GM12878 (cell line): ENCODE measurements around the gene SYNPR. TPM values are rescaled to one million over a fixed set of nuclear protein-coding genes. Genes with fewer than 3 reads are reported as not detected.

Experiments
- ATAC-seq: fragments of 200-7000 bp; cut with Tn5 transposase; 3 replicates; pipeline ENCODE4 v1.9.1; 2020; ENCODE audit warnings: mild to moderate bottlenecking, moderate library complexity
- BruUV-seq: library from RNA; stranded (reverse); fragments of 400-500 nt; replicated peaks from 2 replicates; lab custom pipeline; 2021; lab: Mats Ljungman, UMichigan
- CTCF ChIA-PET: fragments of 300-600 bp; sonication (Branson Sonifier 250); formaldehyde crosslinking; extraction: SDS; loops from one replicate; lab custom pipeline; 2021; ENCODE audit warnings: inconsistent platforms; lab: Yijun Ruan, JAX
- POLR2A ChIA-PET: fragments of 350-600 bp; formaldehyde crosslinking; extraction: SDS; loops from one replicate; lab custom pipeline; 2021; ENCODE audit warnings: inconsistent platforms; lab: Charles Lee
- RAD21 ChIA-PET: fragments of 300-600 bp; sonication (Branson Sonifier 250); formaldehyde crosslinking; loops from one replicate; lab custom pipeline; 2023; ENCODE audit warnings: antibody characterized with exemption; ENCODE audit not compliant: unreplicated experiment; lab: Charles Lee
- SMC1A ChIA-PET: fragments of 300-600 bp; sonication (Branson Sonifier 250); formaldehyde crosslinking; loops from one replicate; lab custom pipeline; 2023; ENCODE audit not compliant: unreplicated experiment, uncharacterized antibody; lab: Charles Lee
- DNase-seq: peaks from one replicate; pipeline ENCODE4 v3.0.0-alpha.2; 2011; ENCODE audit warnings: low read depth, low spot score
- FAIRE-seq: peaks from 3 replicates; lab custom pipeline; 2011; peaks lifted over from hg19 to GRCh38; lab: Jason Lieb, UNC
- H2AFZ ChIP-seq: 2 replicates; pipeline ENCODE4 v1.6.0; 2011; ENCODE audit warnings: low read depth, low read length, control low read depth; ENCODE audit not compliant: control insufficient read depth
- H3K27ac ChIP-seq: 2 replicates; pipeline ENCODE4 v1.5.1; 2011; ENCODE audit warnings: control low read depth; ENCODE audit not compliant: control insufficient read depth, insufficient read depth
- H3K27me3 ChIP-seq, 2 experiments: replicated peaks in 1 of 2; 2 replicates each; pipeline versions ENCODE4 v1.6.0 to v1.6.1; 2011; ENCODE audit warnings: low read length in 1 of 2; ENCODE audit not compliant: control insufficient read depth in 2 of 2, insufficient read depth in 2 of 2
- H3K36me3 ChIP-seq, 2 experiments: 2 replicates each; pipeline ENCODE4 v1.5.1; 2011; ENCODE audit warnings: low read length in 1 of 2; ENCODE audit not compliant: control insufficient read depth in 2 of 2, insufficient read depth in 2 of 2
- H3K4me1 ChIP-seq: 2 replicates; pipeline ENCODE4 v1.6.1; 2011; ENCODE audit warnings: mild to moderate bottlenecking, low read length, moderate library complexity, mixed read lengths; ENCODE audit not compliant: control insufficient read depth, insufficient read depth
- H3K4me2 ChIP-seq: 2 replicates; pipeline ENCODE4 v1.6.0; 2011; ENCODE audit warnings: control low read depth; ENCODE audit not compliant: control insufficient read depth, insufficient read depth
- H3K4me3 ChIP-seq: fragments of 200-600 bp; sonication (generic); 2 replicates; pipeline ENCODE4 v1.5.1; 2016
- H3K79me2 ChIP-seq: 2 replicates; pipeline ENCODE4 v1.6.0; 2011; ENCODE audit warnings: low read length; ENCODE audit not compliant: control insufficient read depth, insufficient read depth
- H3K9ac ChIP-seq: 2 replicates; pipeline ENCODE4 v1.8.0; 2011; ENCODE audit warnings: low read length, control low read depth, mixed read lengths; ENCODE audit not compliant: control insufficient read depth, insufficient read depth
- H3K9me3 ChIP-seq: replicated peaks from 3 replicates; pipeline ENCODE4 v1.5.1; 2011; ENCODE audit warnings: mild to moderate bottlenecking, low read length; ENCODE audit not compliant: control insufficient read depth, insufficient read depth
- H4K20me1 ChIP-seq: 2 replicates; pipeline ENCODE4 v1.6.0; 2011; ENCODE audit not compliant: control insufficient read depth, insufficient read depth
- BMI1 ChIP-seq: fragments of 450-650 bp; IDR thresholded peaks from 2 replicates; pipeline ENCODE4 v1.6.1; 2016; ENCODE audit warnings: mild to moderate bottlenecking, moderate library complexity, borderline replicate concordance
- CUX1 ChIP-seq: IDR thresholded peaks from 2 replicates; pipeline ENCODE4 v1.6.1; 2012; ENCODE audit warnings: improper control_type of control experiment, low read depth, low read length; ENCODE audit not compliant: insufficient replicate concordance
- E4F1 ChIP-seq: fragments of 450-650 bp; IDR thresholded peaks from 2 replicates; pipeline ENCODE4 v1.6.1; 2018; ENCODE audit warnings: borderline replicate concordance, mild to moderate bottlenecking; ENCODE audit not compliant: partially characterized antibody
- SP1 ChIP-seq: IDR thresholded peaks from one replicate; pipeline ENCODE4 v1.6.1; 2011; ENCODE audit warnings: low read depth, low read length
- ZNF384 ChIP-seq: IDR thresholded peaks from 2 replicates; pipeline ENCODE4 v1.6.1; 2012; ENCODE audit warnings: low read depth, mild to moderate bottlenecking, low read length, improper control_type of control experiment, borderline replicate concordance
- ZNF687 ChIP-seq: fragments of 450-650 bp; IDR thresholded peaks from 2 replicates; pipeline ENCODE4 v1.6.1; 2017; ENCODE audit warnings: mild to moderate bottlenecking, moderate library complexity
- WGBS: methylation state at CpG from one replicate; pipeline ENCODE4 v1.1.6; 2016; ENCODE audit warnings: low lambda C conversion rate; ENCODE audit not compliant: insufficient replicate concordance, insufficient coverage; ENCODE audit errors: missing lambda C conversion rate; 5-methylcytosine and 5-hydroxymethylcytosine counted together
- in situ Hi-C: fragments of 300-500 bp; cut with MboI; formaldehyde crosslinking; loops from 9 replicates; pipeline ENCODE4 v1.14.3; 2018; ENCODE audit warnings: mixed read lengths
- intact Hi-C: fragments of 100-400 bp; cut with micrococcal nuclease; formaldehyde crosslinking; loops from one replicate; pipeline ENCODE4 v1.14.2; 2022; ENCODE audit not compliant: unreplicated experiment
- polyA plus RNA-seq, 11 experiments: library from polyadenylated mRNA; depleted of rRNA in 4 of 11; unstranded in 6 of 11; stranded (reverse) in 5 of 11; fragments of >200 nt; fragmentation: Nextera tagmentation in 4 of 11; fragmentation: Illumina TruSeq in 1 of 11; extraction: Ambion mirVana in 4 of 11; extraction: Trizol in 1 of 11; gene quantifications; 1 replicate in 1 of 11; 2 replicates in 10 of 11; pipeline versions ENCODE4 v1.2.1 to v1.2.3, GENCODE V29; 2011 to 2016; ENCODE audit warnings: inconsistent platforms in 2 of 11, missing spikeins in 2 of 11, low read depth in 1 of 11
- total RNA-seq, 4 experiments: library from RNA; depleted of rRNA in 3 of 4; stranded (reverse); fragments of >200 nt in 3 of 4; fragmentation: Illumina TruSeq in 1 of 4; extraction: Trizol in 1 of 4; gene quantifications; 2 replicates each; pipeline versions ENCODE4 v1.2.1 to v1.2.3, GENCODE V29; 2013 to 2021
- TF ChIP-seq, protein P1 (sequence below): fragments of 450-650 bp; IDR thresholded peaks from 2 replicates; pipeline ENCODE4 v1.6.1; 2014; ENCODE audit warnings: mild to moderate bottlenecking

SYNPR gene
- total and polyA plus RNA-seq, 10 of the 15 experiments (the other 5 are each of a cell fraction or from before 2014, with no cell fraction given): not detected

- TF ChIP-seq ZNF687: no peak
- TF ChIP-seq, protein P1, sequence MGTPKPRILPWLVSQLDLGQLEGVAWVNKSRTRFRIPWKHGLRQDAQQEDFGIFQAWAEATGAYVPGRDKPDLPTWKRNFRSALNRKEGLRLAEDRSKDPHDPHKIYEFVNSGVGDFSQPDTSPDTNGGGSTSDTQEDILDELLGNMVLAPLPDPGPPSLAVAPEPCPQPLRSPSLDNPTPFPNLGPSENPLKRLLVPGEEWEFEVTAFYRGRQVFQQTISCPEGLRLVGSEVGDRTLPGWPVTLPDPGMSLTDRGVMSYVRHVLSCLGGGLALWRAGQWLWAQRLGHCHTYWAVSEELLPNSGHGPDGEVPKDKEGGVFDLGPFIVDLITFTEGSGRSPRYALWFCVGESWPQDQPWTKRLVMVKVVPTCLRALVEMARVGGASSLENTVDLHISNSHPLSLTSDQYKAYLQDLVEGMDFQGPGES: no peak
Measured at GRCh38 chr3:63244486-63244885, 33.6 kb upstream of the SYNPR start (continued).

DNA sequence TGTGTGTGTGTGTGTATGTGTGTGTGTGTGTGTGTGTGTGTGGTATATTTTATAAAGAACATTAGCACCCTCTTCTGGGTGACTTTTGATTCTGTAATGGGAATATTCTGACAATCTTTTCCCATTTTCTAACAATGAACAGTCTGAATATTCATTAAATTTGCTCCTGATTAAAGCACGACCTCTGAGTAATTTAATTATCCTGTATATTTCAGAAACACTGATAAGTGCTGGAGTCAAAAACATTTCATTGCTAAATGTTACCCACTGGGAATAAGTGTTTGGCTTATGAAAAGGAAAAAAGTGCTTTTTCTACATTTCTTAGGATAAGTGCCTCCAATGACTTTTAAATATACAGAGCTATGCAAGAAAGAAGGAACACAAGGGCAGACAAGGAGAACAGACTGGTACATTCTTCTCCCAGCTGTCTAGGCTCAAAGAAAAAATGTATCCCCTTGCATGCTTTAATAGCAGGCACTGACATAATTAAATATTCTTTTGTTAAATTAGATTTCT, 32.3 kb upstream of the SYNPR start:
- H3K27ac ChIP-seq: no peak overlapping the region
- in situ Hi-C loops (no loop called here), intact Hi-C loops (no loop called here)
- H2AFZ ChIP-seq: no peak overlapping the region
- no peak overlapping the region for H3K4me3 ChIP-seq
- no peak for ATAC-seq
- no peak overlapping the region for H3K4me2 ChIP-seq
- H3K79me2 ChIP-seq: no peaks in the 10 kb centered on the region
- ChIA-PET SMC1A (interaction anchor here (1.5 kb wide), 1 partner anchor 580 kb away, joined by 3 read pairs; no protein-coding TSS in a partner anchor), POLR2A (no interaction called here), RAD21 (interaction anchor here (1.6 kb wide), 1 partner anchor 20 kb away, joined by 3 read pairs; no protein-coding TSS in a partner anchor), CTCF (no interaction called here)
- DNase-seq: no peak
- H3K36me3 ChIP-seq: no peaks in the 10 kb centered on the region
- FAIRE-seq: no peak
- no peaks in the 10 kb centered on the region; the same call in 1 of the 2 replicates for H4K20me1 ChIP-seq
- H3K9me3 ChIP-seq: no peaks in the 10 kb centered on the region
- TF ChIP-seq CUX1 (no peak), ZNF384 (no peak), SP1 (no peak), BMI1 (no peak), E4F1 (no peak)
- no peaks in the 10 kb centered on the region for H3K4me1 ChIP-seq
- BruUV-seq: no TSS peak
- H3K9ac ChIP-seq: no peak overlapping the region
- WGBS: 0% methylated on average over 1 of the region's 1 CpG
- no peaks in the 10 kb centered on the region for H3K27me3 ChIP-seq
